Stimulated activated CD4-positive, alpha-beta T cell treated with anti-CD3 and anti-CD28 coated beads, Interleukin-1b, Interleukin-23, amount 100 ng/mL, for 1 hour (primary cell): ENCODE data around the gene SGO1.
"Not testable (repeated sequence)": the region's sequence is repeated elsewhere in the genome, so short reads cannot be mapped to it uniquely, and the experiment has no call there.

Experiments used
- DNase-seq, 2 donors: peaks; one replicate each; pipeline ENCODE4 v3.0.0-alpha.2; 2020; ENCODE audit warnings: low read depth in 2 of 2

SGO1 gene

DNA sequence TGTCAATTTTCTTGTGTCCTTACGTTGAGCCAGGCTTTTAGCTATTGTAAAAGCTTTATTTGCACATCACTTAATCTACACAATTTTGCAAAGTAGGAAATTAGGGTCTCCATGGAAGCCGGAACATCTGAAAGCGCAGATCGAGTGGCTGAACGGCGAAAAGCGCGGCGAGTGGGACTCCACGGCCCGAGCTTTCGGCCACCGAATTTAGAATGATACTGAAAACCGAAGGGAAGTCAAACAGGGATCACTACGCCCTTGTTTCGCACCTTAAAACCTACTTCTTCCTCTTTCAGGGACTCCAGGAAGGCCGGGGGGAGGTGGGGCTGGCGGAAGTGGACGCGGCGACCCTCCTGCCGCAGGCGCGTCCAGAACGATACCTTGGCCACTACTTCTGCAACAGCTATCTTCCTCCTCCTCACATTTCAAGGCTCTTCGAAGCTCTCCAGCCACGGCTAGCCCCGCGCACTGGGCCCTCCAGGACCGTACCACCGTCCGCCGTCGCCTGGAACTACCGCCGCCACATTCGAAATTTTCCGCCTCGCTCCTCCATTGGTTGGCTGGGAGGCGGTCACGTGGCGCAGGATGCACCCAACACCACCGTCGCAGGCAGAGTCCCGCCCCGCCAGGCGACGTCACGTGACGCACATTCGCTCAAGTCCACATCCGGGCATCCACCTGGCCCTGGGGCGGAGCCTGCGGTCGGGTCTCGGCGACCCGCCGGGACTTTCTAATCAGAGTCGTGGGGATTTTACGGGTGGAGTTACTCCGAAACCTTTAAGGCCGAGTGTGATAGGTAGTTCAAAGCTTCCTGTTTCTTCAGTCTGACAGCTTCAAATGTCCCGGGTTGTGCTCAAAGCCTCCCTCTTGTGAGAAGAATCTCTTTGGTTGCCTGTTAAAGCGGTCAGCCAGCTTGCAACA is at the start of gene SGO1:
TSS of gene SGO1 (minus strand) at position 528 of the 921 bp plus-strand sequence. CDS start 2,179 bp downstream, outside the sequence.
- peak; percentile 96 to 98 for DNase-seq

DNA sequence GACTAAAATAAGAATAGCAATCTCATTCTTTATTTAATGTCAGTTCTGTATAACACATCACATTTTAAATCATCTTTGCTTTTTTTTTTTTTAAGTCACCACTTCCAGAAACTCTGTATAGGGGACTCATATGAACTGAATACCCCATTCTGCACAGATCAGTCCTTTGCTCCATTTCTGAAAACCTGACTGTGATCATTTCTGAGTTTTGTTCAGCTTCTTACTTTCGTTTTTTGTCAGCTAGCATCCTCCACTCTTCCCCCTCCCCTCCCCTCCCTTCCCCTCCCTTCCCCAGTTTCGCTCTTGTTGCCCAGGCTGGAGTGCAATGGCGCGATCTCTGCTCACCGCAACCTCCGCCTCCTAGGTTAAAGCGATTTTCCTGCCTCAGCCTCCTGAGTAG is 49.8 kb upstream of the SGO1 start:
- DNase-seq = no peak

GRCh38 chr3:20232906-20233780 is 47.1 kb upstream of the SGO1 start:
- DNase-seq = no peak

DNA sequence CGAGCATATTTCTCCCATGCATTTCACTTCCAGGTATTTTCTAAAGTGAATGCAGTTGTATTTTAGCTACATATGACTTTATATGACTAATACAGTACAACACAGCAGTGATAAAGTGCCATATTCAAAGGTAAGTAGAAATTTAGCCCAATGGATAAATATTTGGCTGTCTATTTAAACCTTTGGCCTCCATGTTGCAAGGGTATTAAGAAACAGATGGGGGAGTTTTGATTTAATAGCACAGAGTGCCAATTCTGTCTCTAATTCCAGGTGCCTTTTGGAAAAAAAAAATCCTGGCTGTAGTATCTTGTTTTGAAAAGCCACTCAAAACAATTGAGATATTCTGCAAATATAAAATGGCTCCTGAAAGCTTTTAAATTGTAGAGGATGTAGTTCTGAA is 44.9 kb upstream of the SGO1 start:
- no peak for DNase-seq

GRCh38 chr3:20225769-20226168 is 39.8 kb upstream of the SGO1 start:
- no peak for DNase-seq

DNA sequence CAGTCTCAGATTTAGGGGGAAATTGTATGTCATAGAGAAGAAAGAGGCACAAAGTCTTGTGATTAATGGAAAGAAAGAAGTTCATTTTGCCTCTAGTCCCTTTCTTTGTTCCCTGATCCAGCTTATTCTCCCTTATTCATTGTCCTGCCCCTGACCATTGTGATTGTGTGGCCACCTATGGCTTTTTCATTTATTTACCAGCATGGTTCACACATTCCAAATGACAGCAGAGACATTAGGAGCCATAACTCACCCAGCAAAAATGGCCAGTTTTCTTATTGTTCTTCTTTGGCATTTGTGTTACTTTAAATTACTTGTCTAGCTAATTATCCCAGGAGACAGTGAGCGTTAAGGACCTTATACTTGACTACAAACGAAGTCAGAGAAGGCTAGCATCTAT is 36.3 kb upstream of the SGO1 start:
- DNase-seq = no peak

GRCh38 chr3:20218215-20218614 is 32.2 kb upstream of the SGO1 start:
- DNase-seq = no peak

GRCh38 chr3:20215636-20216035 is 29.6 kb upstream of the SGO1 start:
- DNase-seq = no peak

GRCh38 chr3:20213491-20213890 is 27.5 kb upstream of the SGO1 start:
- not testable (repeated sequence) for DNase-seq

- not testable (repeated sequence) for DNase-seq
Observed at GRCh38 chr3:20207945-20208344, 21.9 kb upstream of the SGO1 start.

DNA sequence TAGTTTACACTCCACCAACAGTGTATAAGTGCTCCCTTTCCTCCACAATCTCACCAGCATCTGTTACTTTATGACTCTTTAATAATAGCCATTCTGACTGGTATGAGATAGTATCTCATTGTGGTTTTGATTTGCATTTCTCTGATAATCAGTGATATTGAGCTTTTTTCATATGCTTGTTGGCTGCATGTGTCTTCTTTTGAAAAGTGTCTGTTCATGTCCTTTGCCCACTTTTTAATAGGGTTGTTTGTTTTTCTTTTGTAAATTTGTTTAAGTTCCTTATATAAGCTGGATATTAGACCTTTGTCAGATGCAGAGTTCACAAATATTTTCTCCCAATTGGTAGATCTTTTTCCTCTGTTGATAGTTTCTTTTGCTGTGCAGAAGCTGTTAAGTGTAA is 19.9 kb upstream of the SGO1 start:
- not testable (repeated sequence) for DNase-seq

- DNase-seq = no peak
Observed at GRCh38 chr3:20201143-20201542, 15.1 kb upstream of the SGO1 start.

DNA sequence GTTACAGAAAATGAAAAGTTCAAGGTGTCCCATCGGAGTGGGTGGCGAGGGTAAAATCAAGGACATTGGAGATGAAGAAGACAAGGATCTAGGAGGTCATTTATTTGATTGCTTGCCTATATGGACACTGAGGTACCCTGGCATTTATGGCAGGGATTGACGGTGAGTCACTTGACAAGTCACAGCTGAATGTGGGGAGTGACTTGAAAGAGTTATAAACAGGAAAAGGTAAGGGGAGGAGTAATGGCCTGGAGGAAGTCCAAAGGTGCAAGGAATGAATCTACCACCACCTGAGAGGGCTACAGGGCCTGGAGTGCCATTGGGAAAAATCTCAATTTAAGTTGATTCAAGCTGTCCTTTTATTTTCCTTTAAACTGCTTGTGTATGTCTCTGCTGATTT is 11.8 kb upstream of the SGO1 start:
- DNase-seq = no peak

DNA sequence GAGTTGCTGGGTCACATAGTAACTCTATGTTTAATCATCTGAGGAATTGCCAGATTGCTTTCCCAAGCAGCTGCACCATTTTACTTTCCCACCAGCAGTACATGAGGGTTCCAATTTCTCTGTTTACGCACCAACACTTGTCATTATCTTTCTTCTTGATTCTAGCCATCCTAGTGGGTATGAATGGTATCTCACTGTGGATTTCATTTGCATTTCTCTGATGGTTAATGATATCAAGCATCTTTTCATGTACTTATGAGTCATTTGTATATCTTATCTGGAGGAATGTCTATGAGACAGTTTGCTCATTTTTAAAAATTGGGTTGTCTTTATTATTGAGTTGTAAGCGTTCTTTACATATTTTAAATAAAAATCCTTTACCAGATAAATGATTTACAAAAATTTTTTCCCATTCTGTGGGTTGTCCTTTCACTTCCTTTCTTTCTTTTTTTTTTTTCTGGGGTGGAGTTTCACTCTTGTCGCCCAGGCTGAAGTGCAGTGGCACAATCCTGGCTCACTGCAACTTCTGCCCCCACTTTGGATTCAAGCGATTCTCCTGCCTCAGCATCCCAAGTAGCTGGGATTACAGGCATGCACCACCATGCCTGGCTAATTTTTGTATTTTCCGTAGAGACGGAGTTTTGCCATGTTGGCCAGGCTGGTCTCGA is 8.9 kb upstream of the SGO1 start:
- no peak for DNase-seq

- no peak for DNase-seq
Observed at GRCh38 chr3:20190991-20191390, 5.0 kb upstream of the SGO1 start.

- no peak for DNase-seq
Observed at GRCh38 chr3:20186600-20187004, 596 bp upstream of the SGO1 start.

DNA sequence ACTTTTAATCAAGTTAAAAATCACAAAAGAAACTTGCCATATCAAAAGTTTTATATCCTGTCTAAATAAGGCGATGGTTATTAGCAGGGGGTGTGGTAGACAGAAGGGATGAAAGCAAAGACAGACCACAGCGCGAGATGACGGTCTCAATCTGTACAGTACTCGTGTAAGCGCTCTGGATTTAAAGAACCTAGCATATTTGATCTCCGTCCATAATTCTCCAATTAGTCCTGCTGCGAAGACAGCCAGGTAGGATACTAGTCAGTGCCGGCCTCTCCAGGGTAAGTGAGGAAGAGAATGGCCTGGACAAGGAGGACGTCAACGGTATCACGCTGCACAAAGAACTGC is 701 bp downstream of the SGO1 start:
- DNase-seq = no peak

- DNase-seq = no peak
Observed at GRCh38 chr3:20182206-20182605, 3.8 kb downstream of the SGO1 start.

DNA sequence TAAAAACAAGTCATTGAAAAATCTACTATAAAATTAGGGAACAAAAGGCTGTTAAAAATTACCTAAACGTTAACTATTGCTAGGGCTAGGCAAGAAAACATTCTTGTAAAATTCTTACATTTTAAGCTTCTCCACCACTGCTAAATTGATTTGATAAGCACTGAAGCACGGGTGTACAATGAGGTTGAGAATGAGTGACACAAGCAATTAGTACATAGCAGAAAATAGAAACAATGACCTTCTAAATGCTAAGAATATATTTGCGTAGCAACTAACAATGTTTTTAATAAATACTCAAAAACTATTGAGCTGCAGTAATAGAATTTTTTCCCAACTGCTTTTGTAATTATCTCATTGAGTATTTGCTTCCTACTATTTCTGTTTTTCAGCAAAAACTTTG is 4.7 kb downstream of the SGO1 start:
- DNase-seq = no peak

DNA sequence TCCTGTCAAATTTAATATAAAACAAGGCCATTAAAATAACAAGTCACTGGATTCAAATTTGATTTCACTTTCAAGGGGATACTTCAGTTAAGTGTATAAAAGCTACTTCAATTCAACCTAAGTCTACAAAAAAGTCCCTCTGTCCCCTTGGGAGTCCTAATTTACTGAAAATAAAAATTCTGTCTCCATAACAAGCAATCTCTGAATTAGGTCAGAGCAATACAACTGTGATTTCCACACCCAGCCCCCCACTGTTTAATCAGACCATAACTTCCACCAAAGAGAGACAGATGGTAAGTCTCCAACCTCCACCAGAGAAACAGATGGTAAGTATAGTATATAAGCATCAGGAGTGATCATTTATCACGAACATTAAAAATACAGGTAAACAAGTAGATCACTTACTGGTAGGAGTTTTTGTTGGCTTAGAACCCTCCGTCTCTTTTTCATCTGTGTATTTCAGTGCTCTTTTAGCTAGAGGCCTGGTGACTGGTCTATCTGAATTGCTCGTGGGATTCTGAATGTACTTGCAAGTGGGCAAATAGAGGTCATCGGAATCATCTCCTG is 12.1 kb downstream of the SGO1 start:
- no peak for DNase-seq

- no peak for DNase-seq
Observed at GRCh38 chr3:20161714-20162113, 24.3 kb downstream of the SGO1 start.

DNA sequence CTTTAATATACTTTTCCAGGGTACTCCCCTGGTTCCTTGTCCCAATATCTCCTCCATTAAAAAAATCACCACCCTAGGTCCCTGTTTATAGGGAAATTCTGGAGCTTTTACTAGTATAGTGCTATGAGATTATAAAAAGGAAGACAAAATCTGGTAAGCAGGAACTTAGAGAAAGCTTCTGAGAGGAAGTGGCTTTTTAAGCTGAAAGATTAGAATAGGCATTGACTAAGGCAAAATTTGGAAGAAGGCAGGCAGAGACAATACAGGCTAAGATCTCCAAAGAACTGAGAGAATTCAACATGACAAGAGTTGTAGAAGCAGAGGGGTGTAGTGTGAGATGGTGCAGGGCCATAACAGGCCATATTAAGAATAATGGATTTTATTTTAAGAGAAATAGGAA is 25.8 kb downstream of the SGO1 start:
- no peak for DNase-seq
